Testis (tissue), 3 donors: ENCODE results near the gene INSM1. TPM values are rescaled to one million over a fixed set of nuclear protein-coding genes. Genes with fewer than 3 reads are reported as not detected.
"Not testable (repeated sequence)": the region's sequence is repeated elsewhere in the genome, so short reads cannot be mapped to it uniquely, and the experiment has no call there.

Experiments used
- DNase-seq: peaks from one replicate; pipeline ENCODE4 v3.0.0-alpha.2; 2019
- H3K27ac ChIP-seq, 2 donors: fragments of 200-600 bp; sonication (generic); one replicate each; pipeline ENCODE4 v1.5.1; 2019
- H3K27me3 ChIP-seq: fragments of 200-600 bp; sonication (generic); one replicate; pipeline ENCODE4 v1.5.1; 2019
- H3K36me3 ChIP-seq: fragments of 200-600 bp; sonication (generic); one replicate; pipeline ENCODE4 v1.5.1; 2017; ENCODE audit warnings: low read depth; ENCODE audit errors: missing control alignments
- H3K4me1 ChIP-seq: fragments of 200-600 bp; sonication (generic); one replicate; pipeline ENCODE4 v1.5.1; 2019
- H3K4me3 ChIP-seq, 2 donors: fragments of 200-600 bp; sonication (generic); one replicate each; pipeline ENCODE4 v1.5.1; 2017 to 2019
- H3K9me3 ChIP-seq: fragments of 200-600 bp; sonication (generic); one replicate; pipeline ENCODE4 v1.5.1; 2017
- POLR2A ChIP-seq: fragments of 450-650 bp; IDR thresholded peaks from one replicate; pipeline ENCODE4 v1.6.1; 2017; ENCODE audit warnings: antibody characterized with exemption, mild to moderate bottlenecking, moderate library complexity
- WGBS, 2 donors: methylation state at CpG; one replicate each; pipeline ENCODE4 v1.1.5; 2018; 5-methylcytosine and 5-hydroxymethylcytosine counted together
- intact Hi-C: fragments of 100-400 bp; cut with DNase I; formaldehyde crosslinking; loops from one replicate; pipeline ENCODE4 v1.15.1; 2023; ENCODE audit warnings: low total_unique reads
- polyA plus RNA-seq: library from polyadenylated mRNA; stranded (reverse); fragments of 350-450 nt; fragmentation: Illumina TruSeq; extraction: RNeasy Lipid Tissue Mini Kit (QIAGEN cat#74804); gene quantifications from one replicate; pipeline ENCODE4 v1.2.3, GENCODE V29; 2014; ENCODE audit warnings: low read depth, low replicate concordance; ENCODE audit not compliant: insufficient read depth
- total RNA-seq, 2 donors: library from RNA; depleted of rRNA; stranded (reverse); fragments of >200 nt; gene quantifications; one replicate each; pipeline ENCODE4 v1.2.3, GENCODE V29; 2016
- TF ChIP-seq, protein P1 (sequence below), 3 experiments: fragments of 450-650 bp in 2 of 3; fragments of 200-600 bp in 1 of 3; sonication (generic) in 1 of 3; IDR thresholded peaks; one replicate each; pipeline ENCODE4 v1.5.1; 2016 to 2019; ENCODE audit warnings: antibody characterized with exemption in 3 of 3, mild to moderate bottlenecking in 2 of 3, moderate library complexity in 1 of 3

INSM1 gene
- total and polyA plus RNA-seq, 3 donors from 2014 or later: 0.84 to 2.8 (median 2.7) TPM

DNA sequence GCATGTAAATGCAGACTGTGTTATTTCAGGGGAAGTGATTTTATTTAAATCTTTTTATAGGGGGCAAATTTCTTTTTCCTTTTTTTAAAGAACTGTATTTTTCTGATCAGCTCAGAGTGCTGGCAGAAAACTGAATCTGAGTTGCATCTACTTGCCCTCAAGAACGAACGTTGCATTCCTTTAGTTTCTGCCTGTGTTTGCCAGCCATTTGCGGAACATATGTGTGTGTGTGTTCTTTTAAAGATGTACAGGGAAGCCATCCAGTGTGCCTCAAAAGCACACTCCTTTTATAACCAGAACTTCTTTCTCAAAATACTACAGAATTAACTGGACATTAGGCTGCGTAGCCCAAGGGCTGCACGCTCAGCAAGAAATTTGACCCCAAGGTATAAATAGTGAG lies 25.8 kb upstream of the INSM1 start:
- Histone ChIP-seq H3K27ac (no peak overlapping the region), H3K4me3 (no peak overlapping the region), H3K4me1 (no peaks in the 10 kb centered on the region), H3K9me3 (no peaks in the 10 kb centered on the region), H3K36me3 (no peaks in the 10 kb centered on the region), H3K27me3 (no peaks in the 10 kb centered on the region)
- intact Hi-C loops: no loop called here
- TF ChIP-seq, protein P1, sequence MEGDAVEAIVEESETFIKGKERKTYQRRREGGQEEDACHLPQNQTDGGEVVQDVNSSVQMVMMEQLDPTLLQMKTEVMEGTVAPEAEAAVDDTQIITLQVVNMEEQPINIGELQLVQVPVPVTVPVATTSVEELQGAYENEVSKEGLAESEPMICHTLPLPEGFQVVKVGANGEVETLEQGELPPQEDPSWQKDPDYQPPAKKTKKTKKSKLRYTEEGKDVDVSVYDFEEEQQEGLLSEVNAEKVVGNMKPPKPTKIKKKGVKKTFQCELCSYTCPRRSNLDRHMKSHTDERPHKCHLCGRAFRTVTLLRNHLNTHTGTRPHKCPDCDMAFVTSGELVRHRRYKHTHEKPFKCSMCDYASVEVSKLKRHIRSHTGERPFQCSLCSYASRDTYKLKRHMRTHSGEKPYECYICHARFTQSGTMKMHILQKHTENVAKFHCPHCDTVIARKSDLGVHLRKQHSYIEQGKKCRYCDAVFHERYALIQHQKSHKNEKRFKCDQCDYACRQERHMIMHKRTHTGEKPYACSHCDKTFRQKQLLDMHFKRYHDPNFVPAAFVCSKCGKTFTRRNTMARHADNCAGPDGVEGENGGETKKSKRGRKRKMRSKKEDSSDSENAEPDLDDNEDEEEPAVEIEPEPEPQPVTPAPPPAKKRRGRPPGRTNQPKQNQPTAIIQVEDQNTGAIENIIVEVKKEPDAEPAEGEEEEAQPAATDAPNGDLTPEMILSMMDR (IDR thresholded peaks at IDR 0.05): no peak
- TF ChIP-seq POLR2A: no peak
- DNase-seq: no peak
- WGBS, 2 donors: 67 to 73% methylated on average over 5 of the region's 5 CpGs

DNA sequence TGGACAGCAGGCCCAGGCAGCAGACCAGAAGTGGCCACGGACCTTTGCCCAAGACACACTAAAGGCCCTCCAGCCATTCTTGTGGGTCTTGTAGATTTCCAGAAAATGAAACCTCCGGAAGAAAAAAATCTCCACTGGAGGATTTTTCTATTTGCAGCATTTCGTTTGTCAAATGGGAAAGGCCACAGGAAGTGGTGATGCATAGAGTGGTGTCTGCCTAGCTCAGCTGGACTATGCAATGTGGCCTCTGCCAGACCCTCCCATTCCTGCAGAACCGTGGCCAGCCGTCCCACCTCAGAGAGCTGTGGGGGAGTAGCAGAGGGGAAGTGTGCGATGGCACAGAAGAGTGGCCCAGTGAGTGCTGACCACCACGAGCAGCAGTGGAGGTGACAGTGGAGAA lies 24.0 kb upstream of the INSM1 start:
- DNase-seq: no peak
- 75 to 82% methylated on average over 6 to 7 of the region's 7 CpGs for WGBS, 2 donors
- Histone ChIP-seq H3K36me3 (no peaks in the 10 kb centered on the region), H3K9me3 (no peaks in the 10 kb centered on the region), H3K4me1 (no peaks in the 10 kb centered on the region), H3K27ac (no peak overlapping the region), H3K4me3 (no peak overlapping the region), H3K27me3 (no peaks in the 10 kb centered on the region)
- TF ChIP-seq, protein P1 (IDR thresholded peaks at IDR 0.05): no peak
- TF ChIP-seq POLR2A: no peak
- intact Hi-C loops: no loop called here

DNA sequence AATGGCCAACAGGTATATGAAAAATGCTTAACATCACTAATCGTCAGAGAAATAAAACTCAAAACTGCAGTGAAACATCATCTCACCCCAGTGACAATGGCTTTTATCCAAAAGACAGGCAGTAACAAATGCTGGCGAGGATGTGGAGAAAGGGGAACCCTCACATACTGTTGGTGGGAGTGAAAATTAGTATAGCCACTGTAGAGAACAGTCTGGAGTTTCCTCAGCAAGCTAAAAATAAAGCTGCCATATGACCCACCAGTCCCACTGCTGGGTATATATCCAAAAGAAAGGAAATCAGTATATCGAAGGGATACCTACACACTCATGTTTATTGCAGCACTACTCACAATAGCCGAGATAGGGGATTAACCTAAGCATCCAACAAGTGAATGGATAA lies 23.4 kb upstream of the INSM1 start:
- DNase-seq: no peak
- no peaks in the 10 kb centered on the region for H3K9me3 ChIP-seq
- WGBS, 2 donors: 87 to 91% methylated on average over 4 of the region's 4 CpGs
- H3K27me3 ChIP-seq: no peaks in the 10 kb centered on the region
- H3K4me1 ChIP-seq: no peaks in the 10 kb centered on the region
- H3K36me3 ChIP-seq: no peaks in the 10 kb centered on the region
- no peak overlapping the region for H3K27ac ChIP-seq
- intact Hi-C loops: no loop called here
- TF ChIP-seq, protein P1 (IDR thresholded peaks at IDR 0.05): no peak
- no peak for TF ChIP-seq POLR2A
- H3K4me3 ChIP-seq: no peak overlapping the region

DNA sequence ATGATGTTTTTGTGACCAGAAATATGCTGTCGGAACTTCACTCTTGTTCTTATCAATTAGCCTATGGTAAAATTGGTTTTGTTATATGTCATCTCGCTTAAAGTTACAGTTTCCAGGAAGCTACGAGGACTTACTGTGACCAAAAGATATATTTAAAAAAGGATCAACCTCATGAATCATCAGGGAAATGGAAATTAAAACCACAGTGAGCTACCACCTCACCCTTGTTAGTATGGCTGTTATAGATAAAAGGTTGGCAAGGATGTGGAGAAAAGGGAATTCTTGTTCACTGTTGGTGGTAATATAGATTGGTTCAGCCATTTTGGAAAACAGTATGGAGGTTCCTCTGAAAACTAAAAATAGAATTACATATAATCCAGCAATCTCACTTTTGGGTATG lies 14.3 kb upstream of the INSM1 start:
- WGBS, 2 donors: 83 to 92% methylated on average over 3 of the region's 3 CpGs
- intact Hi-C loops: no loop called here

DNA sequence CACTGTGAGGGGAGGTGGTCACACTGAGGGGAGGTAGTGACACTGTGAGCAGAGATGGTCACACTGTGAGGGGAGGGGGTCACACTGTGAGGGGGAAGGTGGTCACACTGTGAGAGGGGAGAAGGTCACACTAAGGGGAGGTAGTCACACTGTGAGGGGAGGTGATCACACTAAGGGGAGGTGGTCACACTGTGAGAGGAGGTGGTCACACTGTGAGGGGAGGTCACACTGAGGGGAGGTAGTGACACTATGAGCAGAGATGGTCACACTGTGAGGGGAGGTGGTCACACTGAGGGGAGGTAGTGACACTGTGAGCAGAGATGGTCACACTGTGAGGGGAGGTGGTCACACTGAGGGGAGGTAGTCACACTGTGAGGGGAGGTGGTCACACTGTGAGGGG lies 12.4 kb upstream of the INSM1 start:
- H3K4me3 ChIP-seq, H3K4me1 ChIP-seq, H3K27me3 ChIP-seq, intact Hi-C loops, DNase-seq, H3K36me3 ChIP-seq, H3K9me3 ChIP-seq, H3K27ac ChIP-seq: not testable (repeated sequence)

More for the DNA sequence above, 14.3 kb upstream of the INSM1 start:
- TF ChIP-seq POLR2A: no peak
- TF ChIP-seq, protein P1 (IDR thresholded peaks at IDR 0.05): no peak
- Histone ChIP-seq H3K27ac (no peak overlapping the region), H3K9me3 (no peaks in the 10 kb centered on the region), H3K27me3 (no peaks in the 10 kb centered on the region), H3K4me1 (no peaks in the 10 kb centered on the region), H3K36me3 (no peaks in the 10 kb centered on the region), H3K4me3 (no peak overlapping the region)
- no peak for DNase-seq
